Stimulated activated CD4-positive, alpha-beta T cell treated with anti-CD3 and anti-CD28 coated beads, Interleukin-15, amount 100 ng/mL, for 1 hour (primary cell): ENCODE results near the gene YAP1.

ENCODE experiments used
- DNase-seq, 2 donors: peaks; one replicate each; pipeline ENCODE4 v3.0.0-alpha.2; 2020; ENCODE audit warnings: low read depth in 1 of 2, low spot score in 1 of 2

Gene YAP1

DNA sequence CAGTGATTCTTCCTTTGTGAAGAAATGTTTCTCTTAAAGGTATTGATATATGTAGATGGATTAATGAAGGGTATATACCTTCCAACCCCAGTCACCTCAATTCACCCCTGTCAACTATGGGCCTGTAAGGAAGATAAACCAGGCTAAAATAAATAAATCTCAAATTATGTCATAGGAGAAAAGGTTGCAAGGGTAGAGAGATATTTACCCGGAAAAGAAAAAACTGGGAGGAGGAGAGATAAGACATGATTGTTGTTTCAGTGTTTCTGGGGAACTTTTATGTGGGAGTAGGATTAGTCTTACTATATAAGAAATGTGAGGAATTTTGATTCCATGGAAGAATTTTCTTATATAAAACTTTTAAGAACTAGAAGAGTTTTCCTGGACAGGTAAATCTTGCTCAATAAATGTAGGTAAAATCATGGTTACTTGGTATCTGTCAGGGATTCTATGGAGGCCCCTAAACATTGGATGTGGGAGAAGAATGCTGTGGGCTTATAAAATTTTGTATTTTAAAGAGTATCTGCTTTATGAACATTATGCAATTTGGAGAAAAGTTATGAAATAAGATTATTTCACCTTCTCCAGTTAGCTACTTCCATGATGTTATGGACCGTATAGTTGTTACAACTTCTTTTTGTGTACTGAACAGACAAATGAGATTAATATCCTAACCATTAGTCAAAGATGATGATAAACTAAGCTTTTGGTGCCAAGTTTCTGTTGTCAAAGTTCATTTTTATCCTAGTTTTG is 6.4 kb downstream of the YAP1 start:
- DNase-seq: no peak

- no peak for DNase-seq
Measured at GRCh38 chr11:102117472-102118113, 7.3 kb downstream of the YAP1 start.

- DNase-seq: no peak
Measured at GRCh38 chr11:102118937-102119336, 8.7 kb downstream of the YAP1 start.

DNA sequence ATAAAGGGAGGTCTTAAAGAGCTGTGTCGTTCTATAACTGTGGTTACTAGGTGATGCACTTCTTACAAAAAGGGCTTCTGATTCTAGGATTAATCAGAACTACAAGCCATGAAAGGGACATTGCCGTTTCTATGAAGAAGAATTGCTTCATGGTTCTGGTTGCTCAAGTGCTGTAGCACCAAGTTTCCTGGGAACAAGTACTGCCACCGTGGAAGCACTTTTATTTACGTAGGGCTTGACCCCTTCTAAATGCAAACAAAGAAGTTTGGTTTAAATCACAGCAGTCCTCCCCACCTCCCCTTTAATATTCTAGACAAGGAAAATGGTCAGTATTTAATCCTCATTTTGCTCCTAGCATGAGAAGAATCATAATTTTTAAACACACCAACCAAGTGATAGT is 9.8 kb downstream of the YAP1 start:
- DNase-seq: no peak

- DNase-seq: no peak
Measured at GRCh38 chr11:102120437-102120973, 10.3 kb downstream of the YAP1 start.

- DNase-seq: no peak
Measured at GRCh38 chr11:102121329-102121728, 11.1 kb downstream of the YAP1 start.

- no peak for DNase-seq
Measured at GRCh38 chr11:102134597-102134996, 24.4 kb downstream of the YAP1 start.

GRCh38 chr11:102135256-102135655 is 25.0 kb downstream of the YAP1 start:
- DNase-seq: no peak

DNA sequence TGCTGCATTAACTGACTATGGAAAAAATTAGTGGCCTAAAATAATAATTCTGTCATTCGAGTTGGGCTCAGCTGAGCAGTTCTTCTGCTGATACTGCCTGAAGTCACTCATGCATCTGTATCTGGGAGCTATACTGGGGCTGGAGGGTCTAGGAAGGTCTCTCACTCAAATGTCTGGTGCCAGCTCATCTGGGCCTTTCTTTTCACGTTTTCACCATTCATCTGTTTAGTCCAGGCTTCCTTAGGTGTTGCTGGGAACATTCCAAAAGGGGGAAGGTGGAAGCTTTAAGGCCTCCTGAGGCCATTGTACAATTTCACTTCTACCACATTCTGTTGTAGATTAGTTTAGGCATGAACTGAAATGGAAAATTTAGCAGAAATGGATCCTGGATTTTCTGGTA is 28.0 kb downstream of the YAP1 start:
- DNase-seq: no peak

DNA sequence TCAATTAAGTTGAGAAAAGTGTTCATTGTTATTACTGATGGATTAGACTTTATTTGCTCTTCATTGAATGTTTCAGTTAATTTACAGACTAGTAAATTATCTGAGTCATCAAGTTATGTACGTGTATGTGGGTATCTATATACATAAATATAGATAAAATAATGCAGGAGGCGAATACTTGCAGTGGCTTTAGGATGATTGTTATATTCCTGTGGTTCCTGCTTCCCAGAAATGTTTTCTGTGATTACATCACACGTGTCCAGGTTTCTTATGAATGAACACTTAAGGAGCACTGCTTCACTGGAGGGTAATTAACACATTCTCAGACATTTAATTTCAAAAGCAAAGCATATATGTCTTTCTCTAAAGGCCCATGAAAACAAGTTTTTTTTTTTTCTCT is 28.4 kb downstream of the YAP1 start:
- DNase-seq: no peak

DNA sequence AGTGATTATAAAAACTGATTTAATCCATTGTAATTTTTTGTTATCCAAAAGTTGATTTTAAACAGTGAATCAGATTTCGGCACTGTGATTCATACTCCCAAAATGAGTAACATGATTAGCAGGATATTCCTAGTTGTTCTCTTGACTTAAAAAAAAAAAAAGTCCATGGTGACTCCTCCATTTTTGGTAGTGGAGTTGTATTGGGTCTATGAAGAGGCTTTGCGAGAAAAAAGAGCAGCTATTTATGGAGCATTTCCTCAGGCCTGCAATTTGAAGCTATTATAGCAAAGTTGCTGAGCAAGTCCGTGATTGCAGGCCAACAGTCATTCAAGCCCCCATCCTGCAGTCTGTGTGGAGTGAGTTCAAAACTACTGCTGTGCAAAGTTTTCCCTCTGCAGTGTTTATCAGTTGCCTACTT is 28.8 kb downstream of the YAP1 start:
- no peak for DNase-seq

DNA sequence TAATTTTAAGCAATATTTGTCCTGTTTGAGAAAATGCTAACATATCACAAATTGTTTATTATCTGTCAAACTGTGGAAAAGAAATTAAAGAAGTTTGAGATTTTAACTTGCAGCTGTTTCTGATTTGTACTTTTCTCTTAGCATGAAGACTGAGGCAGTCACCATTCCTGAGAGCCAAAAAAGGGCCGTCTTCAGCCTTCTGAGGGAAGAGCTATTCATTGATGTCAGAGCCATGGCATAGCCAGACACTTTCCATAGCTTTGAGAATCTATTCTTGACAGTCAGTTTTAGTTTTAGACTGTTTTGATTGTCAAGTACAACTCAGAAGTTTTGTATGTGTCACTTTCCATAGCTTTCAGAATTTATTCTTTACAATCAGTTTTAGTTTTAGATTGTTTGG is 32.1 kb downstream of the YAP1 start:
- DNase-seq: no peak

GRCh38 chr11:102143867-102144266 is 33.6 kb downstream of the YAP1 start:
- no peak for DNase-seq

GRCh38 chr11:102144357-102145355 is 34.4 kb downstream of the YAP1 start:
- no peak for DNase-seq

GRCh38 chr11:102147015-102147414 is 36.8 kb downstream of the YAP1 start:
- DNase-seq: no peak

DNA sequence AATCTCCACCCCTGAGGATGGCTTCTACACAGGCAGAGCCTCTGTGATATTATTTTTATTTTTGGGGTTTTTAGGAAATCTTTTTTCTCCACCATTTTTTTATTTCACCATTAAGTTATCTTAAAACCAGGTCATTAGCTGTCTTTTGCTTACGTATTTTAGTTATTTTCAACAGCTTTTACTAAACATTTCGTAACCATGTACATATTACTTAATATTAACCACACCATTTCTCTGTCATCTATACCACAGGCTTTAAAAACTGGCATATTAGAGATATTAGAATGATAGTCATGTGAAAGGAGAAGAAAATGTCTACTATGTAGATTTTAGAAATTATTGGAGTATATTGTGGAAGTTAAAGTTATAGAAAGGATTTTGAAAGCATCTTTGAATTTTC is 37.4 kb downstream of the YAP1 start:
- DNase-seq: no peak

GRCh38 chr11:102148059-102148458 is 37.8 kb downstream of the YAP1 start:
- DNase-seq: no peak

- DNase-seq: no peak
Measured at GRCh38 chr11:102151784-102152525, 41.7 kb downstream of the YAP1 start.

GRCh38 chr11:102153082-102153481 is 42.8 kb downstream of the YAP1 start:
- DNase-seq: no peak

- DNase-seq: no peak
Measured at GRCh38 chr11:102154806-102155205, 44.6 kb downstream of the YAP1 start.

GRCh38 chr11:102155676-102156075 is 45.4 kb downstream of the YAP1 start:
- DNase-seq: no peak
